ENCODE data around the gene PRSS38.
"Not testable (repeated sequence)": the region's sequence is repeated elsewhere in the genome, so short reads cannot be mapped to it uniquely, and the experiment has no call there.

The PRSS38 gene

GRCh38 chr1:227845147-227845458, 29.6 kb downstream of the PRSS38 start:
- H3K9ac ChIP-seq: no peak overlapping the region
- no peak for TF ChIP-seq CTCF (conservative IDR thresholded peaks at IDR 0.05; ENCODE audit: low read depth, low read length)
- no peaks in the 10 kb centered on the region for H3K4me1 ChIP-seq (ENCODE audit: low read depth, poor library complexity, severe bottlenecking)
- H3K79me2 ChIP-seq (ENCODE audit: insufficient read depth, low read depth): no peaks in the 10 kb centered on the region
- H3K27me3 ChIP-seq (ENCODE audit: insufficient read depth, low read depth): no peaks in the 10 kb centered on the region
- H3K4me2 ChIP-seq: no peak overlapping the region
- no peaks in the 10 kb centered on the region for H4K20me1 ChIP-seq (ENCODE audit: insufficient read depth)
- H3K36me3 ChIP-seq (ENCODE audit: insufficient read depth): no peaks in the 10 kb centered on the region
- no peak overlapping the region for H2AFZ ChIP-seq (ENCODE audit: low read depth)
- H3K4me3 ChIP-seq (IDR thresholded peaks at IDR 0.05; ENCODE audit: insufficient read depth, low read depth, low read length): no peak overlapping the region
- no peak overlapping the region for H3K27ac ChIP-seq

GRCh38 chr1:227845519-227845918, 30.0 kb downstream of the PRSS38 start:
- Histone ChIP-seq H3K27me3 (ENCODE audit: insufficient read depth, low read depth) (no peaks in the 10 kb centered on the region), H3K27ac (no peak overlapping the region), H4K20me1 (ENCODE audit: insufficient read depth) (no peaks in the 10 kb centered on the region), H3K36me3 (ENCODE audit: insufficient read depth) (no peaks in the 10 kb centered on the region), H3K9ac (no peak overlapping the region), H3K4me1 (ENCODE audit: low read depth, poor library complexity, severe bottlenecking) (no peaks in the 10 kb centered on the region), H3K4me3 (IDR thresholded peaks at IDR 0.05; ENCODE audit: insufficient read depth, low read depth, low read length) (no peak overlapping the region), H3K4me2 (no peak overlapping the region), H3K79me2 (ENCODE audit: insufficient read depth, low read depth) (no peaks in the 10 kb centered on the region), H2AFZ (ENCODE audit: low read depth) (no peak overlapping the region)
- TF ChIP-seq CTCF (conservative IDR thresholded peaks at IDR 0.05; ENCODE audit: low read depth, low read length): no peak

- H3K9ac ChIP-seq: no peak overlapping the region
These were observed 30.9 kb downstream of the PRSS38 start for GRCh38 chr1:227846265-227846858.

GRCh38 chr1:227847046-227847445, 31.6 kb downstream of the PRSS38 start:
- not testable (repeated sequence) for H3K27me3 ChIP-seq (ENCODE audit: insufficient read depth, low read depth); H3K9ac ChIP-seq; H3K36me3 ChIP-seq (ENCODE audit: insufficient read depth); H3K4me2 ChIP-seq; H3K4me3 ChIP-seq (IDR thresholded peaks at IDR 0.05; ENCODE audit: insufficient read depth, low read depth, low read length); H2AFZ ChIP-seq (ENCODE audit: low read depth); H3K27ac ChIP-seq; H3K4me1 ChIP-seq (ENCODE audit: low read depth, poor library complexity, severe bottlenecking); H4K20me1 ChIP-seq (ENCODE audit: insufficient read depth); H3K79me2 ChIP-seq (ENCODE audit: insufficient read depth, low read depth)

More at GRCh38 chr1:227846265-227846858, 30.9 kb downstream of the PRSS38 start:
- no peaks in the 10 kb centered on the region for H3K4me1 ChIP-seq (ENCODE audit: low read depth, poor library complexity, severe bottlenecking)
- H4K20me1 ChIP-seq (ENCODE audit: insufficient read depth): no peaks in the 10 kb centered on the region
- H3K27me3 ChIP-seq (ENCODE audit: insufficient read depth, low read depth): no peaks in the 10 kb centered on the region
- H2AFZ ChIP-seq (ENCODE audit: low read depth): no peak overlapping the region
- H3K4me2 ChIP-seq: no peak overlapping the region
- no peak for TF ChIP-seq CTCF (conservative IDR thresholded peaks at IDR 0.05; ENCODE audit: low read depth, low read length)
- H3K36me3 ChIP-seq (ENCODE audit: insufficient read depth): no peaks in the 10 kb centered on the region
- no peaks in the 10 kb centered on the region for H3K79me2 ChIP-seq (ENCODE audit: insufficient read depth, low read depth)
- no peak overlapping the region for H3K4me3 ChIP-seq (IDR thresholded peaks at IDR 0.05; ENCODE audit: insufficient read depth, low read depth, low read length)
- no peak overlapping the region for H3K27ac ChIP-seq

GRCh38 chr1:227848430-227848932, 33.0 kb downstream of the PRSS38 start:
- no peak overlapping the region for H3K9ac ChIP-seq
- no peak for TF ChIP-seq CTCF (conservative IDR thresholded peaks at IDR 0.05; ENCODE audit: low read depth, low read length)

More at GRCh38 chr1:227848430-227848932, 33.0 kb downstream of the PRSS38 start:
- no peaks in the 10 kb centered on the region for H3K27me3 ChIP-seq (ENCODE audit: insufficient read depth, low read depth)
- no peaks in the 10 kb centered on the region for H3K79me2 ChIP-seq (ENCODE audit: insufficient read depth, low read depth)
- no peak overlapping the region for H3K27ac ChIP-seq
- H4K20me1 ChIP-seq (ENCODE audit: insufficient read depth): no peaks in the 10 kb centered on the region
- no peak overlapping the region for H2AFZ ChIP-seq (ENCODE audit: low read depth)
- no peak overlapping the region for H3K4me2 ChIP-seq
- no peak overlapping the region for H3K4me3 ChIP-seq (IDR thresholded peaks at IDR 0.05; ENCODE audit: insufficient read depth, low read depth, low read length)
- H3K36me3 ChIP-seq (ENCODE audit: insufficient read depth): no peaks in the 10 kb centered on the region
- H3K4me1 ChIP-seq (ENCODE audit: low read depth, poor library complexity, severe bottlenecking): no peaks in the 10 kb centered on the region

Measured in KMS-11 (cell line).